HK-2 (cell line): ENCODE data around the gene NEO1.
A peak's percentile ranks its signal among the peaks of the same experiment; 100 is the strongest.

ENCODE experiments used
- DNase-seq: peaks from one replicate; pipeline ENCODE4 v3.0.0-alpha.2; 2018; ENCODE audit not compliant: unreplicated experiment

The NEO1 gene

DNA sequence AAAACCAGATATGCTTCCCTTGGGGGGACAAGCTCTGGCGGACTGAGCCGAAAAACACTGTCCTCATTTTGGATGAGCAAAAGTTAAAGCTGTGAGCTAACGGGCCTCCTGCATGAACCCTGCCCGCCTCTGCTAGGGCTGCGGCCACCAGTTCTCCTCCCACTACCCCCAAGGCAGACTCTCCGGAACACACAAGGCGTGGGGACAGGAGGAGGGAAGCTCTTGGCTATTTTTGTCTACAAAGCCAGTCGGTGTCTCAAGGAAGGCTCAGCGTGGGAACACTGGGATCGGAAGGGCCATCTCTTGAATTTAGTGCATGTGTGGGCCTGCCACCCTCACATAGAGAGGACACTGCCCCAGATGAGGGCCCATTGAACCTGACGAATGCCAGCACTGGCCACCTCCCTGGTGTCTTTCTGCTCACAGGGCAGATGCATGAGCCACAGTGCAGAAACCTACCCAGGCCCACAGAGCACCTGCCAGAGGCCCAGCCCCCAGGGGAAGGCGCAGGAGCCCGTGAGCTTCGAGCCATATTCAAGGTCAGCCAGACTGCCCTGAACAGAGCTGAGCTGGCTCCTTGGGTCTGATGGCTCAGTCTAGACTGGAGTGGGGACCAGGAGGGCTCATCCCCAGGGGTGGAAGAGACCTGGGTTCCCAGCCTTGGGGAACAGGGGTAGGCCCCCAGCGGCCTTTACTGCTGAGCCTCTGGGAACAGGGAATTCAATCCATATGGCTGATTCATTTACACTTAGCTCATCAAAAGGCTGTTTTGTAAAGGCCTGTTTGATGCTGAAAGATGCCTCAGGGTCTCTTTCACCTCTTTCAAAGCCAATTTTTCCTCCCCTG is 278.2 kb downstream of the NEO1 start:
- DNase-seq: no peak

DNA sequence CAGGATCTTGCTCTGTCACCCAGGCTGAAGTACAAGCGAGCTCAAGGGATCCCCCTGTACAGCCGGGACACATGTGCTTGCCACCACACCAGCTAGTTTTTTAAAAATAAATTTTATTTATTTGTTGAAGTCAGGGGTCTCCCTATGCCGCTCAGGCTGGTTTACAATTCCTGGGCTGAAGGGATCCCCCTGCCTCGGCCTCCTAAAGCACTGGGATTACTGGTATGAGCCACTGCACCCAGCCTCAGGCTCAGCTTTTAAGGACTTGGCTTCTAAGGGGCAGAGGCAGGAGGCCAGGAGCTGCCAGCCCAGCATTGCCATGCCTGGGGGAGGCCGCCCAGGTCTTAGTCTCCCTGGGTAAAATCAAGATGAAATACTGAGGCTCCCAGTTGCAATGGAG is 279.2 kb downstream of the NEO1 start:
- DNase-seq: no peak

DNA sequence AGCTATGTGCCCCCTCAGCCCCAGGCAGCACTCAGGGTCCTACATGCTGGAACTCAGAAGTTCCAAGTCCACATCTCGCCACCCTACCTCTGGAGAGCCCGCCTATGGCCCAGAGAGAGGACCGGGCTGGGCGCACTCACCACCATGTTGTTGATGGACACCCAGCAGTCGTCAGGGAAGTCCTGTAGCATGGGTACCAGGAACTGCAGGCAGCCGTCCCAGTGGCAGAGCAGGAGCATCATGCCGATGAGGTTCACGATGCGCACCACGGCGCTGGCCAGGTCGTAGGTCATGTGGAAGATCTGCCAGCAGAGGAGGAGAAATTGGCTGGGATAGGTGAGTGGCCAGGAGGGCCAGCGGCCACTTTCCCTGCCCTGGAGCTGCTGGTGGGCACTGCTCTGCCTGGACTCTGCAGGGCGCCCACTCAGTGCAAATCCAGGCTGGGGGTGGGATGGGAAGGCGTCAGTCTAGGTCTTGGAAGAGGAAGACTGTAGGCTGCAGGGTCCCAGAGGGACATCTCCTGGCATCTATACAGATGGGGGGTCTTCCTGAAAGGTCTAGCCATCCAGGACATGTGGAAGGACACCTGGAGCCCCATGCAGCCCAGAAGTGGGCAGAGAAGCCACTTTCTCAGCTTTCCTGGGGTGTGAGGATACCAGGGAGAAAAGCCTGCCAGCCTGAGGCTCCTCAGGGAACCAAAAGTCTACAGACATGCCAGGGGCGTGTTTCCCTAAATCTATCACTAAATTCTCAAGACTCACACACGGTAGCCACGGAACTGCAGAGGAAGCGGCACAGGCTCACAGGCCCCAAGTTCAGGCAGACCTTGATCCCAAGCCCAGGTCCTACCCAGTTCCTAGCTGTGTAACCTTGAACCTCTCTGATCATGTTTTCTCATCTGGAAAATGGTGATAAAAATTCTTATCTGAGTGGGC is 280.0 kb downstream of the NEO1 start:
- no peak for DNase-seq

DNA sequence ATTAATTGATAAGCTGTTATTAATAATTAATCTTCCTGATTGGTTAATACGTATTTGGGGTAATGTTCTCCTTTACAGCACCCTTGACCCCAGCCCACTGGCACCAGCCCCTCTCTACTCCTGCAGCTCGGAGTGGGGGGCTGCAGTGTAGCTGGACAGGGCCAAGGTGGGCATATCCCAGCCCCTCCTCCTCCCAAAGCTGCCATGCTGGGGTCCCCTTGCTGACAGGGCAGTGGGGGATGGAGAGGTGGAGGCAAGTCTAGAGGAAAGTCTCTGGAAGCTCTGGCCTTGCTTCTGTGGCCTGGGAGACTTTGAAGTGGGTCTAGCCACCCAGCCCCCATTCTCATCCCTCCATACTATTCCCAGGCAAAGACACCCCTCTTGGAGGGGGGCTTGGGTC is 280.7 kb downstream of the NEO1 start:
- no peak for DNase-seq

DNA sequence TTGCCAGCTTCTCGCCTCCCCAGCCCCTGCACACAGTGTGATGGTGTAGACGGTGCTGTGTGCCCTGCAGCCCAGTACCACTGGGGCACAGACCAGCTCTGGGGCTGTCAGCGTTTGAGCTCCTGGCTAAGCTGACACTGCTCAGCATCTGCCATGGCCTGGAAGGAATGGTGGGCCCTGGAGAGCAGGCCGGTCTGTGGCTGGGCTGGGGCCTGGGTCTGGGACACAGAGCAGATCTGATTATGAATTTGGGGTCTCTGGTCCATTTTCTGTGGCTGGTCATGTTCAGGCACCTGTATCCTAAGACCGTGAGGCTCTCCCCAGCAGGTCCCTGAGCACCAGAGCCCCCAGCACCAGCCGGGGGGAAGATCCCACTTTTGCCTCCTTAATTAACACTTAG is 281.8 kb downstream of the NEO1 start:
- DNase-seq: no peak

DNA sequence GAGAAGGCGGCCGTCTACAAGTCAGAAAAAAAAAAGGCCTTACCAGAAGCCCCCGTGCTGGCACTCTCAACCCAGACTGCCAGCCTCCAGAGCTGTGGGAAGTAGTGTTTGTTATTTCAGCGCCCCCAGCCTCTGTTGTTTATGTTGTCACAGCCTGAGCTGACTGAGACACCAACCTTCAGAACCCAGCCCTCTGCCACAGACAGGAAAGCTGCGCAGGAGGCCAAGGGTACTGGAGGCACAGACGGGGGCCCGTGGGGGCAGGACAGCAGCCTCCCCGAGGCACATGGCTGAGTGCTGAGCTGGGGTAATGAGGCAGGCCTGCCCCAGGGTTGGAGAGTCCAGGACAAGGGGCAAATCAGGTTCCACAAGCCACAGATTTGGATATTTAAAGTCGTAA is 282.8 kb downstream of the NEO1 start:
- no peak for DNase-seq

DNA sequence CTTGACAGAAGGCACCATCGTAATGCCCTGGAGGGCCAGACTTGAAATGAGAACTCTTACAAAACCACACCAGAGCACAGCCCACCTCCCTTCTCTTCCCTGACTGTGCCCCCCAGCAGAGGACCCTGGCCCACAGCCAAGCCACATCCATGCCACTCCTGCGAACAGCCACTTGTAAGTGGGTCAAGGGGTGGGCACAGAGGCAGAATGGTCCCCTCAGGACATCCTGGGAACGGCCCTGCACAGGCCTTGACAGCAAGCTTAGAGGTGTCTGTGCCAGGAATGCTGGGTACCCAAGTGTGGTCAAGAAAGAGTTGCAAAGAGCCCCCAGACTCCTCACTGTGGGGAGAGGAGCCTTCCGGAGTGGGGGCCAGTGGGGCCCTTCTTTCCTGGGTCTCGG is 283.2 kb downstream of the NEO1 start:
- DNase-seq: no peak

DNA sequence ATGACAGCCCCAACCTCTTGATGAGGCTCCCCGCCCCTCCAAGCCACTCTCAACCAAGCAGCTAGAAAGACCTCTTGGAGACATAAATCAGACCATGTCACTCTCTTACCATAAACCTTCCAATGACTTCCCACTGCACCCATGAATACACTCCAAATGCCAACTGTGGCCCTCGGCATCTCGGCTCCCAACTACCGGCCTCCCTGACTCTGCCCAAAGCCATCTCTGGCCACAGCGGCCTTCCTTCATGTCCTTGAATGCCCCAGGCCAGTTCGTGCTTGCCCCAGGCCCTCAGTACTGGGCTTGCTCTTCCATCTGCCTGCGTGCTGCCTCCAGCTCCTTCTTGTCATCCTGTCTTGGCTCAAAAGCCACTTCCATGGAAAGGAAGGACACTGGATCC is 284.5 kb downstream of the NEO1 start:
- no peak for DNase-seq

DNA sequence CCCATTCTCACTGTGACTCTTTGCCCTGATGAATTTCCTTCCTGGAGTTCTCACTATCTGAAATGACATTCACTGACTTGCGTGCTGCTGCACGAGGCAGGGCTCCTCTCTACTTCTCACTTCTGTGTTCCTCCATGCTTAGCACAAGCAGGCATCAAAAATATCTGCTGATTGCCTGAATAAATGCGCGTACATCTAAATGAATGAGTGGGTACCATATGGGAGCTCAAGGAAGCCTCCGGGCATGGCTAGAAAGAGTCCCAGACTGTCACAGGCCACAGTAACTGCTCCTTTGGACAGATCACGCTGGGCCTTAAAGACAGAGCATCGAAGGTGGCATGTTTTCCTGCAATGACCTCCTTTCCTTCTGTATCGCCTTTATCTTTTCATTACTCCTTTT is 284.9 kb downstream of the NEO1 start:
- no peak for DNase-seq

DNA sequence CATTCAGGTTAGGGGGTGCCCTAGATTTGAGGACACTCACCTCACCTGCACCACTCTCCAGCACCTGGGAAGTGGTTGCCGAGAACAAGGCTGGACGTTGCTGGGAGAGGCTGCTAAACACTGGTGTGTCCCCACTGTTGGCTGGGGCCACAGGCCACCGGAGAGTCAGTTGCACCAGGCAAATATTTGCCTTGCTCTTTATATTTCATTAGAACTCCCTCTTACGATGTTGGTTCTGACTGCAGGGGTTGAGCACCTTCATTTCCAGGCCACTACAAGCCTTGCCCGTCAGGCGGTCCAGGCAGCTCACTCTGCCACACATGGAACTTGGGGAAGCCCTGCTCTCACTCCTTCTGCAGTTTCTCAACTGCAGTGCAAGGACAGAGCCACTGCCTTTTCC is 285.8 kb downstream of the NEO1 start:
- DNase-seq: no peak

DNA sequence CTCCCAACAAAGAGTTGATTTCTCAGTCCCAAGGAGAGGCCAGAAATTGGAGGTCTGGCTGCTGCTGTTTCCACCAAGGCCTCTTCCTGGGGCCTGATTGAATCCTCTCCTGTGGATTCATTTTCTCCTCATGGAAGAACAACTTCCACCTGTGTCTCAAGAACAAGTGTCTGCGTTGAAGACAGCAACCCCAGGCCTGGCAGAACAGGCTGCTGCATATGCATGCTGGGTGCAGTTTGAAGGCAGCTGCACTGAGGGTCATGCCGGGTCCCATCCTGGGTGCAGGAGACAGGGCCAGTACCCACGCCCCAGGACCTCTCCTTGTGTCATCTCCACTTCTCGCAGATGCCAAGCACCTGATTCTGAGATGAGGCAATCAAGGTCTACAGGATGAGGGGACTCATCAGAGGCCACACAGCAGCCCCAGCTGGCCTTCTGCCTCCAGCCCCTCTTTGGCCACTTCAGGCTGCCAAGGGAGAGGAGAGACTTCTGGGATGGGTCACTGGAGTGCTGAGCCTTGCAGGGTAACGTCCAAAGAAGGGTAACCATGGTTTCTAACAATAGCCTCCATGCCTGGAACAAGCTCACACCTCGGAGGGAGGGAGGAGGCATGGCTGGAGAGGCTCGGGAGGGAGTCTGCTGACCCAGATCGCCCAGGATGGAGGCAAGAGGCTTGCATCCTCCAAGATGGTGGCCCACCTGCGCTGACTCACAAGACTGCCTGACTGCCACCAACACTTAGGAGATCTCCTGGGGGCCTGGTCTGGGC is 286.5 kb downstream of the NEO1 start:
- DNase-seq: no peak

DNA sequence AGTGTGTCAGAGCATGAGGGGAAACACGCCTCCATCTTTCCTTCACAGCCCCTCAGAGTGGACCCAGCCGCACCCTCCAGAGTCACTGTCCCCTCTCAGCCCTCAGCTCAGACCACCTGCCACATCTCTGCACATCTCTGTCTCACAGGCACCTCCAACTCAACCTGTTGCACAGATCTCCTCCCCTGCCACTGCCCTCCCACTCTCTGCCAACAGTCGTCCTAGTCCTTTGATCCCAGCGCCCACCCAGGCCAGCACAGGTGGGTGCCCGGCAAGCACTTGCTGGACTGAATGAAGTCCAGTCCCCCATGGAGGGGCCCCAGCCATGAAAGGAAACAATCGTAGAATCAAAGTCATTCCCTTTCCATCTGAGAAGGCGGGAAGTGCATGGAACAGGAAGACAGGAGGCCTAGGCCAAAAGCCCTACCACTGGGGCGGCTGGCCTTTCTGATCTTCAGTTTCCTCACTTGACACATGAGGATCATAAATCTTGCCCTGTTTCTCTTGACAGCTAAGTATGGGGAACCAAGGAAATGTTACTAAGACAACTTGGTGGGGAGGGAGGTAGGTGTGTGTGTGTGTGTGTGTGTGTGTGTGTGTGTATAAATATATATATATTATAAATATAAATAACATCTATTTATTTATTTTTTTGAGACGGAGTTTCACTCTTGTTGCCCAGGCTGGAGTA is 288.4 kb downstream of the NEO1 start:
- no peak for DNase-seq

DNA sequence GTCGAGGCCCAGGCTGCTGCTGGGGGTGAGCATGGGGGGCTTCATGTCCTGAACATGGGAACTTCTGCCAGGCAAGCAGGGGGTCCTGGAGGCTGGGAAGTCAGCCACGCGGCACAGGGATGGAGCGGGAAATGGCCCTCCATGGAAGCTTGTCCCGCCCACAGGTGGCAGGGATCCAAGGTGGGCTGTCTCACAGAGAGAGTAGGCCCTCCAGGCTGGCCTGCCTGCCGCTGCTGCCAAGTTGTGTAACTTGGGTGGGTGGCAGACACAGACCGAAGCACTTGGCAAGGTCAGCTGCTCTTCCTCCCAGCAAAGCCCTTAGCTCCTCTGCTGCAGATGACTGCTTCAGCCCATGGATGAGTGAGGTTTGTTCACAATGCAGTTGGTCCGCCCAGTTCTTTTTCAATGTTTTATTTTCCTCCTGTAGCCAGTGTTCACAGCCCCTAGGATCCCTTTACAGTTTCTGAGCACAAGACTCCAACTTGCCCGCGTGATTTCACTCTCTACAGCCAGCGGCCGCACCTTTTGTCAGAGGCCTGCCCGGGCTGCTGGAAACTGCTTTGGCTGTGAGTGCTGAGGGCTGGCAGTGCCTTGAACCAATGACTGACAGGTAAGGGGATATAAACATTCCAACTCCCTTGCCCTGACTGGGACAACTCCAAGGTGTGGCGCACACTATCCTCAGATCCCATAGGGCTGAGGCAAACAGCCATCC is 289.8 kb downstream of the NEO1 start:
- DNase-seq: no peak

DNA sequence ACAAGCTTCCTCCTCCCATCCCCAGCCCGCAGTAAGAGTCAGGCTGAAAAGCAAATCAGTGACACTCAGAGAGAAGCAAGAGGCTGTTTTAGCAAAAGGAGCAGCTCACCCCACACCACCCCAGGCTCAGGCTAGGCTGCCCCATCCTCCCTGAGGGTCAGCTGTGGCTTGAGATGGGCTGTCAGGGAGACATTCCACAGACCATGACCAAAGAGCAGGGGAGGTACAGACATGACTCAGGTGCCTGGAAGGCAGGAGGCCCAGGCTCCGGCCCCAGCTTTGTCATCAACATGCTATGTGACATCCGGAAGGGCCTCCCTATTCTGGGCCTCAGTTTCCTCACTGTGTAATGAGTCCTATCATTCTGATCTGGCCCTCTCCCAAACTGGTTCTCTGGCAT is 291.8 kb downstream of the NEO1 start:
- peak; percentile 39 for DNase-seq

DNA sequence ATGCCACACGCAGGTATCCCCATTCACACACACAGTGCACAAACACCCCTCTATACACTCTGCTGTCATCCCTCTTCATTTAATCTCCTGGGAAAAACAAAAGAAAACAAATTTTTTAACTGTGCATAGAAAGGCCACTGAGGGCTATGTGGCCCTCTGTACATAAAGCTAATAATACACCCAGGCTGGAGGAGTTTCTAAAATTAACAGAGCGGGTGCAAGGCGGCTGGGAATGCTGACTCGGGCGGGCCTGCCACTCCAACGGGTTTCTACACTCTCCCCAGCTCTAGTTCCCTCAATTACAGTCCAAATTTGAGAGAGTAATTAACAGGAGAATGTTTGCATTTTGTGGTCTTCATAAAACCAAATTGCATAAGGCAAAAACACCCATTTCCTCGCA is 293.4 kb downstream of the NEO1 start:
- no peak for DNase-seq

DNA sequence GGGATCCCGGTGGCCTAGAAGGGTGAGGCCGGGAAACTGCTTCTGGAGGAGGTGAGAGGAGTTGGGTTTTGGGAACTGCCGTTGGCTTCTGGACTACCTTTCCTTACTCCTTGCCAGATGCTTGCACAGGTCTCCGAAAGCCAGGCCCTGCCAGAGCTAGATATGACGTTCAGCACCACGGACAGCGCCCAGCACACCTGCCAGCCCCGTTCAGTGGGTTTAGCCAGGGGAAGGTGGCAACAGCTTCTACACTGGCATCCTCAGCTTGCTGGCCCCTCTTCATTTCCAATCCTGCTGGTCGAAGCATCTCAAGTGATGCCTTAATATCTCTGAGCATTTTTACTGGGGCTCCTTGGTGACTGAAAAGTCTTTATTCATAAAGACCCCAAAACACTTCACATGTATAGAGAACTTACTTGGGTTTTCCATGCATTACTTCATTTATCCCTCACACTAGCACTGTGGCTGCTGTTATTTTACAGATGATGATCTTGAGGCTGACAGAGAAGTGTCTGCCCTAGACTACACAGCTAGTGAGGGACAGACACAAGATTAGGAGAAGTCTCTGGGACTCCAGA is 294.6 kb downstream of the NEO1 start:
- peak; percentile 46 for DNase-seq

DNA sequence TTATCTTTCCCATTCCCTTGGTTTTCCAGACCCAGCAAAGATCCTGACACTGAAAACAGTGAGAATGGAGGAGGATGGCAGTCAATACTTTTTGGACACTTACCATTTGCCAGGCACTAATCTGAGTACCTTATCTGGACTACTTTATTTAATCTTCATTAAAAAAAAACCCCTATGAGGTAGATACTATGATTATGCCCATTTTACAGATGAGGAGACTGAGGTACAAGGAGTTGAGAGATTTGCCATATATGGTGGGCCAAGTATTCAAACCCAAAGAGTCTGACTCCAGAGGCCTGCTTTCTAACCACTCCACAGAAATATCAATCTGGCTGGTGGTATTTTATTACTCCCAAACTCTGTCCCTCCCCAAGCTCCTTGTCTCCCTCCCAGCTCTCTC is 296.9 kb downstream of the NEO1 start:
- no peak for DNase-seq

DNA sequence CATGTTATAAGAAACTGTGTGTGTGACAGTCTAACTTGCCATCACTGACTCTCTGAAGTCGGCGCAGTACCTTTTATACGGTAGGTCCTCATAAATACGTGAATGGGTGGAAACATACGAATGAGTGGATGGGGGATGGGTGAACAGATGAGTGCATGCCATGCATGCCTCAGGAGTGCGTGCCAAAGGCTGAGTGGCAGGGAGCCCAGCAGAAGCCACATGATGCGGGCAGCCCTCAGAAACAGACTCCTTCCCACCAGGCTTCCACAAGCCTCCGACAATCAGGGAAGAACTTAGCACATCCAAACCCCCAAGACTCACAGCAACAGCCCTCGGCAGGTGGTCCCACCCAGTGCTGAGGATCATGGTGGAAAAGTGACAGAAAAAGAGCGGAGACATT is 299.8 kb downstream of the NEO1 start:
- no peak for DNase-seq

DNA sequence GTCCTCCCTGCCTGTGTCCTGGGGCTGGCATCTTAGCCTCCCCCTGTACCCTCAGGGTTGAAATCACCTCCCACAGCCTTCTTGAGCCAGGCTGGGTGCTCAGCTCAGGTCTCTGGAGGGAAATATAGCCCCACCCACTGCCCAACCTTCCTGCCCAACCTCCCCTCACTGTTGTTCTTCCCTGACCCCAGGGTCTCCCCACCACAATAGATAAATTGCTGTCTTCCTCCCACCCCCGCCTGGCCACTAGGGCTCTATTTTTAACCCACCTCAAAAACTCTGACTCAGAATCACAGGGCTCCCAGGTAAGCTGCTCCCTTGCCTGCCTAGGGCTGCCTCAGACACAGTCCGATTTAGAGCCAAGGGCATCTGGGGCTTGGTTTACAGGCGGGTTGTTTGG is 301.5 kb downstream of the NEO1 start:
- no peak for DNase-seq

DNA sequence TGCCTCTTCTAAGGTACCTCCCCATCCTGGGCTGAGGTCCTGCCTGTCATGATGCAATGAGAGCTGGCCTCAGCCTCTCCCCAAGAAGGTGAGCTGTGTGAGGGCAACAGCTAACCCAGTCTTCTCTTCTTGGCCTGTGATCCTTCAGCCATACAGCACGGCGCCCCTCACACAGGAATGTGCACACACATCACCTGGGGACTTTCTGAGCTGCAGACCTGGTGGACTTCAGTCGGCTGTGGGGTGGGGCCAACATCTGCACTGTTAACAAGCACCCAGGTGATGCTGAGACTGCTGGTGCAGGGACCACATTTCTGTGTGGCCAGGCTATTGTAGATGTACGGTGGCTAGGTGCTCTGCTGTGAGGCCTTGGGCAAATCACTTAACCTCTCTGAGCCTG is 302.0 kb downstream of the NEO1 start:
- no peak for DNase-seq
